Lung (tissue), 12 donors: ENCODE results near the gene TGM2. TPM values are rescaled to one million over a fixed set of nuclear protein-coding genes. Genes with fewer than 3 reads are reported as not detected.

Experiments used
- ATAC-seq: fragments of 200-7000 bp; cut with Tn5 transposase; one replicate; pipeline ENCODE4 v1.9.1; 2020; ENCODE audit warnings: moderate number of reproducible peaks; ENCODE audit not compliant: insufficient read depth, low FRiP score
- DNase-seq, 3 donors: peaks; one replicate each; pipeline ENCODE4 v3.0.0-alpha.2; 2013 to 2017
- H3K27ac ChIP-seq, 2 donors: one replicate each; pipeline ENCODE4 v1.5.1; 2013; ENCODE audit warnings: mild to moderate bottlenecking in 2 of 2, moderate library complexity in 2 of 2, control low read depth in 1 of 2, inconsistent platforms in 1 of 2, low read depth in 1 of 2, low read length in 1 of 2
- H3K27me3 ChIP-seq, 3 donors: one replicate each; pipeline ENCODE4 v1.5.1; 2013; ENCODE audit warnings: low read length in 2 of 3; ENCODE audit not compliant: control insufficient read depth in 3 of 3, insufficient read depth in 3 of 3
- H3K36me3 ChIP-seq, 4 donors: one replicate each; pipeline ENCODE4 v1.5.1; 2013; ENCODE audit warnings: low read length in 4 of 4, mild to moderate bottlenecking in 1 of 4, moderate library complexity in 1 of 4; ENCODE audit not compliant: control insufficient read depth in 4 of 4, insufficient read depth in 4 of 4
- H3K4me1 ChIP-seq, 5 donors: one replicate each; pipeline ENCODE4 v1.5.1; 2013; ENCODE audit warnings: low read length in 5 of 5, mild to moderate bottlenecking in 2 of 5, moderate library complexity in 1 of 5; ENCODE audit not compliant: control insufficient read depth in 5 of 5, insufficient read depth in 5 of 5
- H3K4me3 ChIP-seq: one replicate; pipeline ENCODE4 v1.5.1; 2013; ENCODE audit warnings: mild to moderate bottlenecking, control low read depth, moderate library complexity
- H3K9ac ChIP-seq, 2 donors: one replicate each; pipeline ENCODE4 v1.5.1; 2013; ENCODE audit warnings: low read length in 2 of 2, control low read depth in 1 of 2; ENCODE audit not compliant: insufficient read depth in 1 of 2
- H3K9me3 ChIP-seq, 4 donors: one replicate each; pipeline ENCODE4 v1.5.1; 2013; ENCODE audit warnings: low read length in 3 of 4, mild to moderate bottlenecking in 1 of 4, moderate library complexity in 1 of 4; ENCODE audit not compliant: control insufficient read depth in 4 of 4, insufficient read depth in 3 of 4
- CTCF ChIP-seq: IDR thresholded peaks from 2 replicates; pipeline ENCODE4 v1.5.1; 2012; ENCODE audit warnings: mild to moderate bottlenecking; ENCODE audit errors: control extremely low read depth, extremely low read depth
- WGBS, 2 donors: extraction: QIAGEN DNeasy Blood & Tissue Kit; methylation state at CpG; one replicate each; pipeline ENCODE4 v1.1.7; 2013; 5-methylcytosine and 5-hydroxymethylcytosine counted together
- polyA plus RNA-seq, 2 donors: library from polyadenylated mRNA; stranded (reverse); fragments of 200-250 nt; gene quantifications; one replicate each; pipeline ENCODE4 v1.2.1, GENCODE V29; 2013
- total RNA-seq, 2 donors: library from RNA; depleted of rRNA in 1 of 2; stranded (reverse); fragments of >200 nt in 1 of 2; gene quantifications; one replicate each; pipeline ENCODE4 v1.2.1, GENCODE V29; 2014 to 2021
- donor health status: control.
- donor health status: control.
- donor health status: Bipolar disorder and iron deficiency.
- donor health status: healthy.
- donor health status: DM: yes; HTN: yes; CAD: no.

The TGM2 gene
- total and polyA plus RNA-seq, 4 donors, result 85.0 to 476 (median 325) TPM

- 94 to 98% methylated on average over 6 of the region's 6 CpGs for WGBS, 2 donors
- no peak for DNase-seq
These were observed 25.1 kb upstream of the TGM2 start for GRCh38 chr20:38190166-38190565.

GRCh38 chr20:38187517-38187916 is 22.4 kb upstream of the TGM2 start:
- 68 to 69% methylated on average over 5 of the region's 5 CpGs for WGBS, 2 donors
- Histone ChIP-seq H3K4me1 (peaks cover 0 to 13% (median 0%) of the 10 kb centered on the region in 5 donors), H3K4me3 (no peak overlapping the region), H3K27me3 (no peaks in the 10 kb centered on the region), H3K27ac (no peak overlapping the region), H3K9ac (no peak overlapping the region), H3K9me3 (peaks cover 0 to 1% (median 0%) of the 10 kb centered on the region in 4 donors), H3K36me3 (no peaks in the 10 kb centered on the region)
- TF ChIP-seq CTCF, result no peak
- ATAC-seq, result peak; percentile 47
- peak; percentile 55 to 74 (median 66) for DNase-seq

More at GRCh38 chr20:38190166-38190565, 25.1 kb upstream of the TGM2 start:
- TF ChIP-seq CTCF, result no peak
- H3K4me1 ChIP-seq, result peaks cover 0 to 13% (median 0%) of the 10 kb centered on the region in 5 donors
- H3K9me3 ChIP-seq, result no peaks in the 10 kb centered on the region
- H3K9ac ChIP-seq, result no peak overlapping the region
- no peak for ATAC-seq
- no peak overlapping the region for H3K4me3 ChIP-seq
- H3K27ac ChIP-seq, result no peak overlapping the region
- H3K36me3 ChIP-seq, result no peaks in the 10 kb centered on the region
- no peaks in the 10 kb centered on the region for H3K27me3 ChIP-seq

GRCh38 chr20:38186788-38187221 is 21.7 kb upstream of the TGM2 start:
- ATAC-seq, result no peak
- Histone ChIP-seq H3K36me3 (no peaks in the 10 kb centered on the region), H3K9me3 (peaks cover 0 to 2% (median 0%) of the 10 kb centered on the region in 4 donors), H3K9ac (no peak overlapping the region), H3K4me1 (peaks cover 0 to 13% (median 0%) of the 10 kb centered on the region in 5 donors), H3K27me3 (no peaks in the 10 kb centered on the region), H3K4me3 (no peak overlapping the region), H3K27ac (no peak overlapping the region)
- no peak for TF ChIP-seq CTCF
- WGBS, 2 donors, result 68 to 70% methylated on average over 5 of the region's 5 CpGs
- DNase-seq, result no peak

DNA sequence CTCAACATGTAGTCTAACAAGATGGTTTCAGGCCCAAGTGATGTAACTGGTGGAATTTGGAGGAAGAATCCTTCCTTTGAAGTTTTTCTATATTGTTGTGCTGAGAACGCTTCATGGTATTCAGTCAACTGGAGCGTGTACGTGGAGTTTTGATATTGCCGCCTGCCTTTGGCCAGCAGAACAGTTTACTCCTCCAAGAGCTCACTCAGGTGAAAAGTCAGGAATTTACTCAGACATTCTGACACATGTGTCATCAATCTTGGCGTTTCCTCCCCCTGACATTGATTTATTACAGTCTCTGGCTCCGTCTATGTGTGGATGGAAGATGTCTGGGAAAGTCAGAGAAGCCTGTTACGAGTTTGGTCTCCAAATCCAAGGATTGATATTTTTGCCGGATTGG is 19.0 kb upstream of the TGM2 start:
- DNase-seq (no peak), ATAC-seq (no peak)
- Histone ChIP-seq H3K27ac (no peak overlapping the region), H3K36me3 (no peaks in the 10 kb centered on the region), H3K4me3 (no peak overlapping the region), H3K4me1 (peaks cover 0 to 9% (median 0%) of the 10 kb centered on the region in 5 donors), H3K27me3 (no peaks in the 10 kb centered on the region), H3K9me3 (peaks cover 0 to 7% (median 0%) of the 10 kb centered on the region in 4 donors), H3K9ac (no peak overlapping the region)
- 61 to 75% methylated on average over 8 of the region's 8 CpGs for WGBS, 2 donors
- TF ChIP-seq CTCF, result no peak
